Measurements from ENCODE around the gene PDLIM4. TPM values are rescaled to one million over a fixed set of nuclear protein-coding genes. Genes with fewer than 3 reads are reported as not detected.

PDLIM4 gene
- total RNA-seq, 2 experiments from 2014 or later = not detected

DNA sequence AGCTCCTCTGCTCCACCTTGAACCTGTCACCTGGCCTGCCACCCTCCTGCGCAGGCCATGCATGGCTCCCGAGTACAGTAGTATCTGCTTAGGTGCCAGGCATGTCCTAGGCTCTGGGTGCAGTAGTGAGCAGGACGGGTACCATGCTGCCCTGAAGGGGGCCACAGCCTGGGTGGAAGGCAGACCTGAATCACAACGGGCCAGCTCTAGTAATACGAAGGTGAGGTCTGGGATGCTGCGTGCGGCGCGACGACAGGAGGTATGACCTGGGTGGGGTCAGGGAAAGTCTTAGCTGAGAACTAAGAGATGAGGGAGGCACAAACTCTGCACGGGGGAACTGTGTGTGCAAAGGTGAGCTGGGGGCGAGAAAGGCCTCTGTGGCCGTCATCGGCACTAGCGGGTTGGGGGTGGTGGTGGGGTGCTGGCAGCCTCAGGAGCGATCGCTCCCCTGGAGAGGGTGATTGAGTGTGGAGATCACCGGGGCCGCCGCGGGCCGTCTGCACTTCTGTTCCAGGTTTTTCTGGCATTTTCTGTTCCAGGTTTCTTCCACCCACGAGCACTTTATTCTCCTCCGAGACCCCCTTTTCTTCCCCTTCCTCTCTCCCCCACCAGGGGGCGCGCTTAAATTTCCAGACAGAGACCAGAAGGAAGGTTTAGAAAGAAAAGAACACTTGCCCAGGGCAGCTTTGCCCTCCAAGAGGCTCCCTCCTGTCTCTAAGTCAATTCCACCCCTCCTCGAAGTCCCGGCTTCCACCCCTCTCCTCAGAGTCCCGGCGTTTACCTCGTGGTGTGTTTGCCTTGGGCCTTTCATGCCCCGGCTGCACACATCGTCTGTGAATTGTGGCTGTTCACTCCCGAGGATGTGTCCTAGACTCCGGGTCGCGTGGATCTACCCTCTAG, 15.1 kb downstream of the PDLIM4 start:
- Mint-ChIP-seq H3K4me3 (no peak overlapping the region), H3K4me1 (ENCODE audit: low read depth) (peaks cover 17% of the 10 kb centered on the region), H3K36me3 (ENCODE audit: low read depth) (no peaks in the 10 kb centered on the region), H3K27me3 (peaks cover 9% of the 10 kb centered on the region), H3K27ac (no peak overlapping the region), H3K9me3 (no peaks in the 10 kb centered on the region)
- ChIA-PET CTCF (interaction anchor here (0.7 to 3.1 kb wide), 38 partner anchors 9 to 253 kb away, joined by 3 to 33 read pairs (median 4); partner anchors contain the start of genes SLC22A4 and SLC22A5), POLR2A (interaction anchor here (0.6 to 2.1 kb wide), 2 partner anchors 11 to 21 kb away, joined by 4 to 11 read pairs; no protein-coding TSS in a partner anchor)
- DNase-seq = peak; percentile 82
- peak; percentile 53 for ATAC-seq
- intact Hi-C loops (cut with micrococcal nuclease) = loop anchor here (10.0 kb wide), 1 partner anchor 232 kb away; no protein-coding TSS in a partner anchor
- TF ChIP-seq, protein P1, sequence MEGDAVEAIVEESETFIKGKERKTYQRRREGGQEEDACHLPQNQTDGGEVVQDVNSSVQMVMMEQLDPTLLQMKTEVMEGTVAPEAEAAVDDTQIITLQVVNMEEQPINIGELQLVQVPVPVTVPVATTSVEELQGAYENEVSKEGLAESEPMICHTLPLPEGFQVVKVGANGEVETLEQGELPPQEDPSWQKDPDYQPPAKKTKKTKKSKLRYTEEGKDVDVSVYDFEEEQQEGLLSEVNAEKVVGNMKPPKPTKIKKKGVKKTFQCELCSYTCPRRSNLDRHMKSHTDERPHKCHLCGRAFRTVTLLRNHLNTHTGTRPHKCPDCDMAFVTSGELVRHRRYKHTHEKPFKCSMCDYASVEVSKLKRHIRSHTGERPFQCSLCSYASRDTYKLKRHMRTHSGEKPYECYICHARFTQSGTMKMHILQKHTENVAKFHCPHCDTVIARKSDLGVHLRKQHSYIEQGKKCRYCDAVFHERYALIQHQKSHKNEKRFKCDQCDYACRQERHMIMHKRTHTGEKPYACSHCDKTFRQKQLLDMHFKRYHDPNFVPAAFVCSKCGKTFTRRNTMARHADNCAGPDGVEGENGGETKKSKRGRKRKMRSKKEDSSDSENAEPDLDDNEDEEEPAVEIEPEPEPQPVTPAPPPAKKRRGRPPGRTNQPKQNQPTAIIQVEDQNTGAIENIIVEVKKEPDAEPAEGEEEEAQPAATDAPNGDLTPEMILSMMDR (IDR thresholded peaks at IDR 0.05) = peak; percentile 92

DNA sequence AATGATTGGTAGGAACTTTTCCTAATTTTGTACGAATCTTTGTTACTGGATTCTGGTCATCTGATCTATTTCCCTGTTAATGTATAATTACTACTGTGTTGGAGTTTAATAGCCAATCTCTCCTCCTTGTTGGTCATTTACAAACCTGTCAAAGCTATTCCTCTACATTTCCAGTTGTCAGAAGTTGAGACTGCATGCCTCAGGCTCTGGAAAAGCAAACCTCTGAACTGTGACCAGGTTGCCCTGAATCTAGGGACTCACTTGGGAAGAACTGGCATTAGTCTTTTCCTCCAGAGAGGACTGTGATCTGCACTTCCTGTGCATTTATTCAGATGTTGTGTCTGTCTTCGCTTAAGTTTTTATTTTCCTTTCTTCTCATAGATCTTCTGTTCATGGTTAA, 16.1 kb downstream of the PDLIM4 start:
- Mint-ChIP-seq H3K9me3 (no peaks in the 10 kb centered on the region), H3K27me3 (peaks cover 9% of the 10 kb centered on the region), H3K4me3 (no peak overlapping the region), H3K36me3 (ENCODE audit: low read depth) (no peaks in the 10 kb centered on the region), H3K27ac (no peak overlapping the region), H3K4me1 (ENCODE audit: low read depth) (peaks cover 12% of the 10 kb centered on the region)
- DNase-seq (no peak), ATAC-seq (no peak)
- intact Hi-C loops (cut with micrococcal nuclease) = loop anchor here (10.0 kb wide), 1 partner anchor 231 kb away; no protein-coding TSS in a partner anchor
- ChIA-PET POLR2A (interaction anchor here (2.1 kb wide), 1 partner anchor 20 kb away, joined by 11 read pairs; no protein-coding TSS in a partner anchor), CTCF (interaction anchor here (0.6 to 3.1 kb wide), 15 partner anchors 8 to 230 kb away, joined by 3 to 33 read pairs (median 7); partner anchors contain the start of gene SLC22A4)
- TF ChIP-seq, protein P1 (IDR thresholded peaks at IDR 0.05) = no peak

DNA sequence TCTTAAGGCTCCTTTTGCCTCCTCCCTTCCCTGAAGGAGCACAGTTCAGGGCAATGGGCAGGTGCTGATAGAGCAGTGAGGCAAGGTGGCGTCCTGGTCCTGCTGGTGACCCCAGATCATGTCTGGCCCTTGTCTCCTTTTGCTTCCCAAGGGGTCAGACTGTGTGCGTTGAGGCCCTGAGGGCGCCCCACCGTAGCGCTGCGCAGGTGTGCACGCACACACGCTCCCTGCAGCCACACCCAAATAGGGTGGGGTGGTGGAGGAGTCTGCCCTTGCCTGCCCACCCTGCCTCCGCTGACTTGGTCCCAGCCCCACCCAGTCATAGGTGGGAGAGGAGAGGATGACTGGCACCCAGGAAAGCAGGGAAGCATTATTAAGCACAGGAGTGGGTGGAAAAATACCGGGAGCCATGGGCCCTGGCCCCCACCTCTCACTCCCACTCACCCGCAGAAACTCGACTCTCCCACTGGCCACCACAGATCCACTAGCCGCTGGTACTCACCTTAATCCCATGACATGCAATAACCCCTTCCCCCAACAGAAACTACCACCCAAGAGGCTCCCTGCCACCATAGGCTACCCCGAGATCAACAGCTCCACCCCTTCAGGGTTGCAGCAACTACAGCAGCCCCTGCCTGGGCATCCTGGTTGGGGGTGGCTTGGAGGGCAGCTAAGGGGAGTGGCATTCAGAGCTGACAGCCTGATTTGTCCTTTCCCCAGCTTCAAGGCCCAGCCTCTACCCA, 16.7 kb downstream of the PDLIM4 start:
- DNase-seq (no peak), ATAC-seq (no peak)
- intact Hi-C loops (cut with micrococcal nuclease) = loop anchor here (10.0 kb wide), 1 partner anchor 231 kb away; no protein-coding TSS in a partner anchor
- H3K4me1 Mint-ChIP-seq (ENCODE audit: low read depth) = peaks cover 12% of the 10 kb centered on the region
- no peaks in the 10 kb centered on the region for H3K9me3 Mint-ChIP-seq
- no peaks in the 10 kb centered on the region for H3K36me3 Mint-ChIP-seq (ENCODE audit: low read depth)
- ChIA-PET CTCF (interaction anchor here (1.0 to 3.1 kb wide), 11 partner anchors 7 to 211 kb away, joined by 3 to 33 read pairs (median 5); partner anchors contain the start of gene SLC22A4), POLR2A (no interaction called here)
- no peak overlapping the region for H3K27ac Mint-ChIP-seq
- no peak overlapping the region for H3K4me3 Mint-ChIP-seq
- TF ChIP-seq, protein P1 (IDR thresholded peaks at IDR 0.05) = no peak
- peaks cover 9% of the 10 kb centered on the region for H3K27me3 Mint-ChIP-seq

DNA sequence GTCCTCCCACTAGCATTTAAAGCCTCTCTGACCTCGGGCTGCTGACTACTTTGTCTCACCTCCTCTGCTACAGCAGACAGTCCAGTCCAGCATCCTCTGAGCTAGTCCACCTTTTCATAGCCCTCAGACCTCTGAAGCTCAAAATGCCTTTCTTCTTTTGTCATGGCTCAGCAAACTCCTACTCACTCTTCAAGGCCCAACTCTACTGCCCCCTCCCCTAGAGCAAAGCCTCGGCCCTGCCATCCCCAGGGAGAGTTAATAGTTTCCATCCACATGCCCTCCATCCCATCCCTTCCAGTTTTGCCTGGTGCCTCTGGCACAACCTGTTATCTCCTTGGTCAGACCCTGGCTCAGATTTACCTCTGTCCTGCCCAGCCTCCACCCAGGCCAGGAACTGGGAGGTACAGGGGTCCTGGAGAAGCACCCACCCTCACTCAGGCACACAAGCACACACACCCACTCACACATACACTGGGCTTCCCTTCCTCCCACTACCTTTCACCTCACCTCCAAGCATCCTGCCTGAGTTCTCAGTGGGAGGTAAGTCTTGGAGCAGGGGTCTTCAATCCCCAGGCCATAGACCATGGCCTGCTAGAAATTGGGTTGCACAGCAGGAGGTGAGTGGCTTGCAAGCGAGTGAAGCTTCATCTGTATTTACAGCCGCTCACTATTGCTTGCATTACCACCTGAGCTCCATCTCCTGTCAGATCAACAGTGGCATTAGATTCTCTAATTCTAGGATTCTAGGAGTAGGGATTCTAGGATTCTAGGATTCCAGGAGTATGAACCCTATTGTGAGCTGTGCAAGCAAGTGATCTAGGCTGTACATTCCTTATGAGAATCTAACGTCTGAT, 18.1 kb downstream of the PDLIM4 start:
- CTCF ChIA-PET = interaction anchor here (0.8 to 1.4 kb wide), 5 partner anchors 38 to 213 kb away, joined by 3 to 5 read pairs (median 3); no protein-coding TSS in a partner anchor
- Mint-ChIP-seq H3K9me3 (no peaks in the 10 kb centered on the region), H3K36me3 (ENCODE audit: low read depth) (no peaks in the 10 kb centered on the region), H3K4me1 (ENCODE audit: low read depth) (peaks cover 12% of the 10 kb centered on the region), H3K27me3 (peaks cover 9% of the 10 kb centered on the region), H3K27ac (no peak overlapping the region), H3K4me3 (no peak overlapping the region)
- TF ChIP-seq, protein P1 (IDR thresholded peaks at IDR 0.05) = no peak
- POLR2A ChIA-PET = no interaction called here
- intact Hi-C loops (cut with micrococcal nuclease) = loop anchor here (10.0 kb wide), 1 partner anchor 229 kb away; no protein-coding TSS in a partner anchor
- ATAC-seq (no peak), DNase-seq (no peak)

Measured in activated CD8-positive, alpha-beta T cell treated with anti-CD3 and anti-CD28 coated beads for 36 hours (primary cell).